NT2/D1 (cell line): ENCODE data around the gene TLL1.

Experiments used
- DNase-seq: peaks from one replicate; pipeline ENCODE4 v3.0.0-alpha.2; 2011; ENCODE audit warnings: low read depth, low spot score
- H3K27me3 ChIP-seq: 2 replicates; pipeline ENCODE4 v1.6.0; 2011; ENCODE audit warnings: mild to moderate bottlenecking; ENCODE audit not compliant: insufficient read length, insufficient read depth
- H3K36me3 ChIP-seq: 2 replicates; pipeline ENCODE4 v1.6.1; 2011; ENCODE audit warnings: mild to moderate bottlenecking, low read length, mixed read lengths; ENCODE audit not compliant: insufficient read depth, insufficient read length
- H3K4me1 ChIP-seq: 2 replicates; pipeline ENCODE4 v1.5.1; 2011; ENCODE audit not compliant: insufficient read depth, insufficient read length
- H3K4me3 ChIP-seq: 2 replicates; pipeline ENCODE4 v1.5.1; 2011; ENCODE audit warnings: low read depth; ENCODE audit not compliant: insufficient read length
- H3K9ac ChIP-seq: 2 replicates; pipeline ENCODE4 v1.6.0; 2011; ENCODE audit warnings: low read depth; ENCODE audit not compliant: insufficient read length
- H3K9me3 ChIP-seq: 2 replicates; pipeline ENCODE4 v1.5.1; 2011; ENCODE audit warnings: mild to moderate bottlenecking, low read length; ENCODE audit not compliant: insufficient read depth
- SUZ12 ChIP-seq: IDR thresholded peaks from 2 replicates; pipeline ENCODE4 v1.6.1; 2011; ENCODE audit not compliant: insufficient read length, insufficient read depth; ENCODE audit errors: extremely low read depth
- YY1 ChIP-seq: IDR thresholded peaks from 2 replicates; pipeline ENCODE4 v1.6.1; 2011; ENCODE audit not compliant: insufficient read length, insufficient read depth
- ZNF274 ChIP-seq: IDR thresholded peaks from 2 replicates; pipeline ENCODE4 v1.6.1; 2011; ENCODE audit warnings: mild to moderate bottlenecking, low read depth, low read length

The TLL1 gene

GRCh38 chr4:166019441-166020220 lies 146.6 kb downstream of the TLL1 start:
- TF ChIP-seq ZNF274, result no peak
- no peak for TF ChIP-seq SUZ12
- no peak for TF ChIP-seq YY1
- H3K36me3 ChIP-seq, result no peaks in the 10 kb centered on the region
- H3K9ac ChIP-seq, result no peak overlapping the region
- DNase-seq, result no peak
- H3K27me3 ChIP-seq, result no peaks in the 10 kb centered on the region
- no peak overlapping the region for H3K4me3 ChIP-seq
- H3K4me1 ChIP-seq, result no peaks in the 10 kb centered on the region
- H3K9me3 ChIP-seq, result no peaks in the 10 kb centered on the region

GRCh38 chr4:166021617-166022016 lies 148.6 kb downstream of the TLL1 start:
- TF ChIP-seq SUZ12 (no peak), YY1 (no peak), ZNF274 (no peak)
- Histone ChIP-seq H3K36me3 (no peaks in the 10 kb centered on the region), H3K9ac (no peak overlapping the region), H3K27me3 (no peaks in the 10 kb centered on the region), H3K9me3 (no peaks in the 10 kb centered on the region), H3K4me3 (no peak overlapping the region), H3K4me1 (no peaks in the 10 kb centered on the region)
- DNase-seq, result no peak

- TF ChIP-seq SUZ12 (no peak), YY1 (no peak), ZNF274 (no peak)
- H3K9me3 ChIP-seq, result no peaks in the 10 kb centered on the region
- H3K4me3 ChIP-seq, result no peak overlapping the region
- H3K9ac ChIP-seq, result no peak overlapping the region
- DNase-seq, result no peak
- no peaks in the 10 kb centered on the region for H3K4me1 ChIP-seq
- no peaks in the 10 kb centered on the region for H3K27me3 ChIP-seq
- no peaks in the 10 kb centered on the region for H3K36me3 ChIP-seq
These were observed 161.9 kb downstream of the TLL1 start for GRCh38 chr4:166034965-166035364.

- H3K4me1 ChIP-seq, result no peaks in the 10 kb centered on the region
- H3K4me3 ChIP-seq, result no peak overlapping the region
- no peak for DNase-seq
- no peak for TF ChIP-seq YY1
- no peak for TF ChIP-seq ZNF274
- TF ChIP-seq SUZ12, result no peak
- H3K27me3 ChIP-seq, result no peaks in the 10 kb centered on the region
- H3K9ac ChIP-seq, result no peak overlapping the region
- H3K9me3 ChIP-seq, result no peaks in the 10 kb centered on the region
- no peaks in the 10 kb centered on the region for H3K36me3 ChIP-seq
These were observed 166.8 kb downstream of the TLL1 start for GRCh38 chr4:166039822-166040221.

DNA sequence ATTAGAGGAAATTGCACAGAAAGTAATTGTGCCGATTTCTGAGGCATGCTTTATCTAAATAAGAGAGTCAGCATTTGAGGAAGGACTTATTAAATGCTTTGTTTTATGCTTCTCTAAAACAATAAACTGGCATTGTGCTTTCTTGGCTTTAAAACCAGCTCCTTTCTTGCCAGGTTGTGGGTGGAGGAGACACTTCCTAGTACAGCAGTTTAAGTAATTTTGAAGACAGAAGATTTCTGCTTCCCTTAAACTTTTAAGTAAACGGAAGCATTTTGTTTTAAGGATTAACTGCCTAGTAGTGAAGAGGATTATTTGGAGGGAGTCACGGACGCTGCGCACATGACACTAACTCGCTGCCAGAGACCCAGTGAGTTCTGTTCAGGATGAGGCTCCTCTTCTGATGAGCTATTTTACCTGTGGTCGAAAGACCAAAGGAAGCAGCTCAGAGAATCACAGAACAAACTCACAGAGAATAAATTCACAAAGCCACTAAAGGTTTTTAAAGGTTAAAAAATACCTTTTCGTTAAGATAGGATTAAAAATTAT lies 169.5 kb downstream of the TLL1 start:
- no peak for DNase-seq
- H3K9me3 ChIP-seq, result no peaks in the 10 kb centered on the region
- no peaks in the 10 kb centered on the region for H3K4me1 ChIP-seq
- H3K9ac ChIP-seq, result no peak overlapping the region
- TF ChIP-seq ZNF274, result no peak
- no peak for TF ChIP-seq YY1
- TF ChIP-seq SUZ12, result no peak
- H3K4me3 ChIP-seq, result no peak overlapping the region
- H3K36me3 ChIP-seq, result no peaks in the 10 kb centered on the region
- H3K27me3 ChIP-seq, result no peaks in the 10 kb centered on the region

DNA sequence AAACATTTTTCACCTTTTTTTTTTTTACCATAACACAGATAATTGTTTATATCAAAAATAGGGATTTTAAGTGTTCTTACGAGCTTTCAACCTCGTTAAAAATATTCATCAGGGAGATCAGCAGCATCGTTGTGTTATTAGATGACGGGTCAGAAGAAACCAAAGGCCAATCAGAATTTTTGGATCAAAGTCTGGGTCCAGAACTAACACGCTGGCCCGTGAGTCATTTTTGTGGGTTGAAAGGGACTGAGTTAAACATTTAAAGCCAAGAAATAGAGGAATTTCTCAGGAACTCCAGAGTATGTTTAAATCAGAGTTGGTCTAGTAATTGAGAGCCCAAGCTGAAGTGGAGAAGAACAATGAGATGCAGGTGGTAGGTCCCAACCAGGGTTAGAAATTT lies 170.8 kb downstream of the TLL1 start:
- TF ChIP-seq YY1, result no peak
- TF ChIP-seq ZNF274, result no peak
- TF ChIP-seq SUZ12, result no peak
- no peak overlapping the region for H3K4me3 ChIP-seq
- no peak overlapping the region for H3K9ac ChIP-seq
- H3K4me1 ChIP-seq, result no peaks in the 10 kb centered on the region
- no peaks in the 10 kb centered on the region for H3K27me3 ChIP-seq
- no peaks in the 10 kb centered on the region for H3K36me3 ChIP-seq
- no peak for DNase-seq
- H3K9me3 ChIP-seq, result no peaks in the 10 kb centered on the region

GRCh38 chr4:166044871-166045270 lies 171.8 kb downstream of the TLL1 start:
- no peak for DNase-seq
- TF ChIP-seq ZNF274, result no peak
- no peak for TF ChIP-seq SUZ12
- no peak for TF ChIP-seq YY1
- Histone ChIP-seq H3K9ac (no peak overlapping the region), H3K4me1 (no peaks in the 10 kb centered on the region), H3K4me3 (no peak overlapping the region), H3K27me3 (no peaks in the 10 kb centered on the region), H3K9me3 (no peaks in the 10 kb centered on the region), H3K36me3 (no peaks in the 10 kb centered on the region)

- Histone ChIP-seq H3K4me3 (no peak overlapping the region), H3K36me3 (no peaks in the 10 kb centered on the region), H3K9me3 (no peaks in the 10 kb centered on the region), H3K9ac (no peak overlapping the region), H3K4me1 (no peaks in the 10 kb centered on the region), H3K27me3 (no peaks in the 10 kb centered on the region)
- no peak for DNase-seq
- TF ChIP-seq ZNF274 (no peak), YY1 (no peak)
These were observed 172.4 kb downstream of the TLL1 start for GRCh38 chr4:166045457-166045856.
